GM12878 (cell line): Measurements from ENCODE around the gene ROCK2. TPM values are rescaled to one million over a fixed set of nuclear protein-coding genes. Genes with fewer than 3 reads are reported as not detected.

Source experiments
- ATAC-seq: fragments of 200-7000 bp; cut with Tn5 transposase; 3 replicates; pipeline ENCODE4 v1.9.1; 2020; ENCODE audit warnings: mild to moderate bottlenecking, moderate library complexity
- BruUV-seq: library from RNA; stranded (reverse); fragments of 400-500 nt; replicated peaks from 2 replicates; lab custom pipeline; 2021; lab: Mats Ljungman, UMichigan
- CTCF ChIA-PET: fragments of 300-600 bp; sonication (Branson Sonifier 250); formaldehyde crosslinking; extraction: SDS; loops from one replicate; lab custom pipeline; 2021; ENCODE audit warnings: inconsistent platforms; lab: Yijun Ruan, JAX
- POLR2A ChIA-PET: fragments of 350-600 bp; formaldehyde crosslinking; extraction: SDS; loops from one replicate; lab custom pipeline; 2021; ENCODE audit warnings: inconsistent platforms; lab: Charles Lee
- RAD21 ChIA-PET: fragments of 300-600 bp; sonication (Branson Sonifier 250); formaldehyde crosslinking; loops from one replicate; lab custom pipeline; 2023; ENCODE audit warnings: antibody characterized with exemption; ENCODE audit not compliant: unreplicated experiment; lab: Charles Lee
- SMC1A ChIA-PET: fragments of 300-600 bp; sonication (Branson Sonifier 250); formaldehyde crosslinking; loops from one replicate; lab custom pipeline; 2023; ENCODE audit not compliant: unreplicated experiment, uncharacterized antibody; lab: Charles Lee
- DNase-seq: peaks from one replicate; pipeline ENCODE4 v3.0.0-alpha.2; 2011; ENCODE audit warnings: low read depth, low spot score
- FAIRE-seq: peaks from 3 replicates; lab custom pipeline; 2011; peaks lifted over from hg19 to GRCh38; lab: Jason Lieb, UNC
- H2AFZ ChIP-seq: 2 replicates; pipeline ENCODE4 v1.6.0; 2011; ENCODE audit warnings: low read depth, low read length, control low read depth; ENCODE audit not compliant: control insufficient read depth
- H3K27ac ChIP-seq: 2 replicates; pipeline ENCODE4 v1.5.1; 2011; ENCODE audit warnings: control low read depth; ENCODE audit not compliant: control insufficient read depth, insufficient read depth
- H3K27me3 ChIP-seq, 2 experiments: replicated peaks in 1 of 2; 2 replicates each; pipeline versions ENCODE4 v1.6.0 to v1.6.1; 2011; ENCODE audit warnings: low read length in 1 of 2; ENCODE audit not compliant: control insufficient read depth in 2 of 2, insufficient read depth in 2 of 2
- H3K36me3 ChIP-seq, 2 experiments: 2 replicates each; pipeline ENCODE4 v1.5.1; 2011; ENCODE audit warnings: low read length in 1 of 2; ENCODE audit not compliant: control insufficient read depth in 2 of 2, insufficient read depth in 2 of 2
- H3K4me1 ChIP-seq: 2 replicates; pipeline ENCODE4 v1.6.1; 2011; ENCODE audit warnings: mild to moderate bottlenecking, low read length, moderate library complexity, mixed read lengths; ENCODE audit not compliant: control insufficient read depth, insufficient read depth
- H3K4me2 ChIP-seq: 2 replicates; pipeline ENCODE4 v1.6.0; 2011; ENCODE audit warnings: control low read depth; ENCODE audit not compliant: control insufficient read depth, insufficient read depth
- H3K4me3 ChIP-seq: fragments of 200-600 bp; sonication (generic); 2 replicates; pipeline ENCODE4 v1.5.1; 2016
- H3K79me2 ChIP-seq: 2 replicates; pipeline ENCODE4 v1.6.0; 2011; ENCODE audit warnings: low read length; ENCODE audit not compliant: control insufficient read depth, insufficient read depth
- H3K9ac ChIP-seq: 2 replicates; pipeline ENCODE4 v1.8.0; 2011; ENCODE audit warnings: low read length, control low read depth, mixed read lengths; ENCODE audit not compliant: control insufficient read depth, insufficient read depth
- H3K9me3 ChIP-seq: replicated peaks from 3 replicates; pipeline ENCODE4 v1.5.1; 2011; ENCODE audit warnings: mild to moderate bottlenecking, low read length; ENCODE audit not compliant: control insufficient read depth, insufficient read depth
- H4K20me1 ChIP-seq: 2 replicates; pipeline ENCODE4 v1.6.0; 2011; ENCODE audit not compliant: control insufficient read depth, insufficient read depth
- GABPA ChIP-seq: IDR thresholded peaks from 2 replicates; pipeline ENCODE4 v1.6.1; 2014; ENCODE audit warnings: antibody characterized with exemption, low read depth, mild to moderate bottlenecking, inconsistent platforms
- HSF1 ChIP-seq: fragments of 150-350 bp; IDR thresholded peaks from 2 replicates; pipeline ENCODE4 v1.6.1; 2014; ENCODE audit warnings: mild to moderate bottlenecking, low read depth, low read length
- IKZF2 ChIP-seq, 2 experiments: fragments of 450-650 bp; IDR thresholded peaks; 2 replicates each; pipeline ENCODE4 v1.6.1; 2017; ENCODE audit warnings: mild to moderate bottlenecking in 2 of 2, moderate library complexity in 2 of 2
- NR2F1 ChIP-seq: fragments of 450-650 bp; conservative IDR thresholded peaks from 2 replicates; pipeline ENCODE4 v1.6.1; 2017; ENCODE audit warnings: mild to moderate bottlenecking
- POLR2AphosphoS2 ChIP-seq: IDR thresholded peaks from 2 replicates; pipeline ENCODE4 v1.6.1; 2011; ENCODE audit warnings: low read depth, mild to moderate bottlenecking, low read length, improper control_type of control experiment, moderate library complexity
- RB1 ChIP-seq: fragments of 450-650 bp; formaldehyde crosslinking; IDR thresholded peaks from 2 replicates; pipeline ENCODE4 v1.6.1; 2017; ENCODE audit warnings: mild to moderate bottlenecking, borderline replicate concordance
- RBBP5 ChIP-seq: fragments of 200-600 bp; sonication (generic); conservative IDR thresholded peaks from 2 replicates; pipeline ENCODE4 v1.6.1; 2016
- RELB ChIP-seq: fragments of 450-650 bp; IDR thresholded peaks from 2 replicates; pipeline ENCODE4 v1.6.1; 2017; ENCODE audit warnings: low read depth, mild to moderate bottlenecking, moderate library complexity
- SIX5 ChIP-seq: IDR thresholded peaks from 2 replicates; pipeline ENCODE4 v1.6.1; 2011; ENCODE audit warnings: mild to moderate bottlenecking, low read depth, low read length, moderate library complexity; ENCODE audit not compliant: severe bottlenecking
- STAT3 ChIP-seq: IDR thresholded peaks from 2 replicates; pipeline ENCODE4 v1.6.1; 2011; ENCODE audit warnings: low read depth, low read length, improper control_type of control experiment
- TAF1 ChIP-seq: IDR thresholded peaks from 2 replicates; pipeline ENCODE4 v1.6.1; 2011; ENCODE audit warnings: mild to moderate bottlenecking, low read depth, low read length, borderline replicate concordance
- WGBS: methylation state at CpG from one replicate; pipeline ENCODE4 v1.1.6; 2016; ENCODE audit warnings: low lambda C conversion rate; ENCODE audit not compliant: insufficient replicate concordance, insufficient coverage; ENCODE audit errors: missing lambda C conversion rate; 5-methylcytosine and 5-hydroxymethylcytosine counted together
- in situ Hi-C: fragments of 300-500 bp; cut with MboI; formaldehyde crosslinking; loops from 9 replicates; pipeline ENCODE4 v1.14.3; 2018; ENCODE audit warnings: mixed read lengths
- intact Hi-C: fragments of 100-400 bp; cut with micrococcal nuclease; formaldehyde crosslinking; loops from one replicate; pipeline ENCODE4 v1.14.2; 2022; ENCODE audit not compliant: unreplicated experiment
- polyA plus RNA-seq, 11 experiments: library from polyadenylated mRNA; depleted of rRNA in 4 of 11; unstranded in 6 of 11; stranded (reverse) in 5 of 11; fragments of >200 nt; fragmentation: Nextera tagmentation in 4 of 11; fragmentation: Illumina TruSeq in 1 of 11; extraction: Ambion mirVana in 4 of 11; extraction: Trizol in 1 of 11; gene quantifications; 1 replicate in 1 of 11; 2 replicates in 10 of 11; pipeline versions ENCODE4 v1.2.1 to v1.2.3, GENCODE V29; 2011 to 2016; ENCODE audit warnings: inconsistent platforms in 2 of 11, missing spikeins in 2 of 11, low read depth in 1 of 11
- total RNA-seq, 4 experiments: library from RNA; depleted of rRNA in 3 of 4; stranded (reverse); fragments of >200 nt in 3 of 4; fragmentation: Illumina TruSeq in 1 of 4; extraction: Trizol in 1 of 4; gene quantifications; 2 replicates each; pipeline versions ENCODE4 v1.2.1 to v1.2.3, GENCODE V29; 2013 to 2021
- TF ChIP-seq, protein P1 (sequence below): fragments of 450-650 bp; conservative IDR thresholded peaks from 2 replicates; pipeline ENCODE4 v1.6.1; 2017; ENCODE audit warnings: mild to moderate bottlenecking, moderate library complexity

ROCK2 gene
- total and polyA plus RNA-seq, 10 of the 15 experiments (the other 5 are each of a cell fraction or from before 2014, with no cell fraction given): 4.6 to 22.1 (median 8.3) TPM

- Histone ChIP-seq H3K79me2 (no peaks in the 10 kb centered on the region), H3K4me3 (no peak overlapping the region), H3K27me3 (no peaks in the 10 kb centered on the region), H4K20me1 (no peaks in the 10 kb centered on the region), H3K4me1 (no peaks in the 10 kb centered on the region), H3K4me2 (no peak overlapping the region), H3K27ac (no peak overlapping the region), H3K36me3 (no peaks in the 10 kb centered on the region; a peak in 1 of 4 replicates), H3K9ac (no peak overlapping the region), H2AFZ (no peak overlapping the region), H3K9me3 (no peaks in the 10 kb centered on the region)
- DNase-seq (no peak), FAIRE-seq (no peak), ATAC-seq (no peak)
- ChIA-PET SMC1A (interaction anchor here (1.0 to 2.3 kb wide), 7 partner anchors 55 to 347 kb away, joined by 3 to 17 read pairs (median 3); no protein-coding TSS in a partner anchor), POLR2A (no interaction called here), RAD21 (interaction anchor here (0.8 to 2.4 kb wide), 4 partner anchors 174 to 234 kb away, joined by 3 to 11 read pairs (median 4); no protein-coding TSS in a partner anchor), CTCF (interaction anchor here (1.0 to 5.5 kb wide), 11 partner anchors 18 to 348 kb away, joined by 3 to 41 read pairs (median 5); partner anchors contain the start of gene ROCK2)
- no TSS peak for BruUV-seq
- WGBS: 52% methylated on average over 2 of the region's 2 CpGs
- in situ Hi-C loops (loop anchor here (10.0 kb wide), 1 partner anchor 209 kb away; no protein-coding TSS in a partner anchor), intact Hi-C loops (loop anchor here (2.0 to 5.0 kb wide), 3 partner anchors 177 to 347 kb away; no protein-coding TSS in a partner anchor)
- TF ChIP-seq RB1: no peak
- no peak for TF ChIP-seq RBBP5
- no peak for TF ChIP-seq STAT3
- TF ChIP-seq GABPA: no peak
- TF ChIP-seq IKZF2 (IDR thresholded peaks at IDR 0.05): no peak
- TF ChIP-seq HSF1: no peak
- no peak for TF ChIP-seq POLR2AphosphoS2
- TF ChIP-seq TAF1: no peak
- TF ChIP-seq, protein P1, sequence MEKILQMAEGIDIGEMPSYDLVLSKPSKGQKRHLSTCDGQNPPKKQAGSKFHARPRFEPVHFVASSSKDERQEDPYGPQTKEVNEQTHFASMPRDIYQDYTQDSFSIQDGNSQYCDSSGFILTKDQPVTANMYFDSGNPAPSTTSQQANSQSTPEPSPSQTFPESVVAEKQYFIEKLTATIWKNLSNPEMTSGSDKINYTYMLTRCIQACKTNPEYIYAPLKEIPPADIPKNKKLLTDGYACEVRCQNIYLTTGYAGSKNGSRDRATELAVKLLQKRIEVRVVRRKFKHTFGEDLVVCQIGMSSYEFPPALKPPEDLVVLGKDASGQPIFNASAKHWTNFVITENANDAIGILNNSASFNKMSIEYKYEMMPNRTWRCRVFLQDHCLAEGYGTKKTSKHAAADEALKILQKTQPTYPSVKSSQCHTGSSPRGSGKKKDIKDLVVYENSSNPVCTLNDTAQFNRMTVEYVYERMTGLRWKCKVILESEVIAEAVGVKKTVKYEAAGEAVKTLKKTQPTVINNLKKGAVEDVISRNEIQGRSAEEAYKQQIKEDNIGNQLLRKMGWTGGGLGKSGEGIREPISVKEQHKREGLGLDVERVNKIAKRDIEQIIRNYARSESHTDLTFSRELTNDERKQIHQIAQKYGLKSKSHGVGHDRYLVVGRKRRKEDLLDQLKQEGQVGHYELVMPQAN: no peak
- no peak for TF ChIP-seq NR2F1
- no peak for TF ChIP-seq RELB
- no peak for TF ChIP-seq SIX5
These were observed 108.9 kb downstream of the ROCK2 start for GRCh38 chr2:11235583-11235982.
